HepG2 (cell line): Measurements from ENCODE around the gene LSMEM2. TPM values are rescaled to one million over a fixed set of nuclear protein-coding genes. Genes with fewer than 3 reads are reported as not detected.
A peak's percentile ranks its signal among the peaks of the same experiment; 100 is the strongest.

ENCODE experiments used
- FOXC1 ChIP-seq: sonication (generic); formaldehyde crosslinking; IDR thresholded peaks from 2 replicates; pipeline ENCODE4 v1.8.0; 2022; ENCODE audit warnings: mild to moderate bottlenecking, missing genetic modification reagents, borderline replicate concordance
- HNRNPL ChIP-seq: fragments of 200-400 bp; formaldehyde crosslinking; IDR thresholded peaks from 2 replicates; pipeline ENCODE4 v1.6.1; 2017; ENCODE audit warnings: mild to moderate bottlenecking, low read depth, low read length
- RBM39 ChIP-seq: fragments of 200-400 bp; formaldehyde crosslinking; IDR thresholded peaks from one replicate; pipeline ENCODE4 v1.6.1; 2018; ENCODE audit warnings: antibody characterized with exemption, mild to moderate bottlenecking, low read depth, low read length; ENCODE audit not compliant: poor library complexity, severe bottlenecking
- ZKSCAN8 ChIP-seq: IDR thresholded peaks from 2 replicates; pipeline ENCODE4 v1.6.1; 2016; ENCODE audit warnings: borderline replicate concordance, missing genetic modification reagents, missing compliant biosample characterization
- ZNF136 ChIP-seq: sonication (generic); formaldehyde crosslinking; IDR thresholded peaks from 2 replicates; pipeline ENCODE4 v1.8.1; 2022; ENCODE audit warnings: low read depth, mild to moderate bottlenecking, moderate library complexity, missing genetic modification reagents
- ZNF224 ChIP-seq: sonication (generic); formaldehyde crosslinking; IDR thresholded peaks from 2 replicates; pipeline ENCODE4 v1.5.0; 2020; ENCODE audit warnings: mild to moderate bottlenecking, missing genetic modification reagents
- ZNF660 ChIP-seq: sonication (generic); formaldehyde crosslinking; IDR thresholded peaks from 2 replicates; pipeline ENCODE4 v1.5.1; 2020; ENCODE audit warnings: mild to moderate bottlenecking, low read depth, missing genetic modification reagents, borderline replicate concordance
- ZSCAN9 ChIP-seq: IDR thresholded peaks from 2 replicates; pipeline ENCODE4 v1.6.1; 2016; ENCODE audit warnings: borderline replicate concordance
- polyA plus RNA-seq, 8 experiments: library from polyadenylated mRNA; depleted of rRNA in 3 of 8; stranded (reverse) in 7 of 8; unstranded in 1 of 8; fragments of >200 nt; fragmentation: Illumina TruSeq in 4 of 8; extraction: Trizol in 4 of 8; gene quantifications; 2 replicates each; pipeline versions ENCODE4 v1.2.1 to v1.2.3, GENCODE V29; 2011 to 2016; ENCODE audit warnings: low read depth in 4 of 8, missing spikeins in 1 of 8, mixed read lengths in 1 of 8; ENCODE audit not compliant: insufficient read depth in 1 of 8
- total RNA-seq, 5 experiments: library from RNA; depleted of rRNA; stranded (reverse); fragments of >200 nt; fragmentation: Illumina TruSeq; extraction: Trizol; gene quantifications; 2 replicates each; pipeline ENCODE4 v1.2.3, GENCODE V29; 2016; ENCODE audit warnings: low read depth in 1 of 5
- TF ChIP-seq, protein P1 (sequence below): sonication (generic); formaldehyde crosslinking; IDR thresholded peaks from 2 replicates; pipeline ENCODE4 v1.8.0; 2022; ENCODE audit warnings: mild to moderate bottlenecking, missing genetic modification reagents; ENCODE audit not compliant: insufficient replicate concordance
- TF ChIP-seq, protein P2 (sequence below): sonication (generic); formaldehyde crosslinking; IDR thresholded peaks from 2 replicates; pipeline ENCODE4 v1.5.0; 2020; ENCODE audit warnings: missing genetic modification reagents
- TF ChIP-seq, protein P3 (sequence below): sonication (generic); formaldehyde crosslinking; IDR thresholded peaks from 2 replicates; pipeline ENCODE4 v1.4.0; 2020; ENCODE audit warnings: missing genetic modification reagents
- TF ChIP-seq, protein P4 (sequence below): sonication (generic); formaldehyde crosslinking; IDR thresholded peaks from 2 replicates; pipeline ENCODE4 v1.4.0; 2020; ENCODE audit warnings: missing genetic modification reagents
- TF ChIP-seq, protein P5 (sequence below): sonication (generic); formaldehyde crosslinking; IDR thresholded peaks from 2 replicates; pipeline ENCODE4 v1.8.0; 2022; ENCODE audit warnings: missing genetic modification reagents, low read depth, mild to moderate bottlenecking, borderline replicate concordance

Gene LSMEM2
- total and polyA plus RNA-seq, 2 of the 13 experiments (the other 11 are each of a cell fraction or from before 2014, with no cell fraction given) = 0.07 to 0.41 TPM

DNA sequence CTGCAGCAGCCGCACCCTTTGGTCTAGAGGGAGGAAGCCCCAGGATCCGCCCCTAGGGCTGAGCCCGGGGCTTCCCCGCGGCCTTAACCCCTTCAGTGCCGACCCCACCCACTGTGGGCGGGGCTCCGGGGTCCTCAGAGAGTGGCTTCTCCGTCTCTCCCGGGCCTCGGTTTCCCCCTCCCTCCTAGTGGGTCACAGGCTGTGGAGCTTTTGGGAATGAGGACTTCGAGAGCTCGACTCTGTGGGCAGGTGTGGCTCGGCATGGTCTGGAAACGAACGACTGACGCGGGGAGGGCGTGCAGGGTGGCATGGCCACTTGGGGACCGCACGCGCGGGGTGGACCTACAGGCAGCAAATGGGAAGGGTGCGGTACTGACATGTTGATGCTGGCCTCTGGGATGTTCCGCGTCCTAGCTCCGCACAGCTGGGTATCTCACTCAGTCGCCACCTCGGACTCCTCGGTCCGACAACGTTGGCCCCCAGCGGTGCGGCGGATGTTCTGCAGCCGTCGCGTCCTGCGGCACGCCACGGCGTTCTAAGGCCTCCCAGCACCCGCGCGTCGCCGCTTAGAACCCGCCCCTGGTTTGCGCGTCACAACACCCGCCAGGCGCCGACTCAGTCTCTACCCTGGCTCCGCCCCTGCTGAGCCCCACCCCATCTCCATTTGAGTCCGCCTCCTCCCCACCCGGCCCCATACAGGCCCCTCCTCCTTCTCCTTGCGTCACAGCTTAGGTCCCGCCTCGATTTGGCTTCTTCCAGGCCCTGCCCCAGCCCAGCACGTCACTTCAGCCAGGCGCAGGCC is 20.1 kb downstream of the LSMEM2 start, which contains the start of the genes HYAL3 and NAA80 (continued):
- TF ChIP-seq, protein P1, sequence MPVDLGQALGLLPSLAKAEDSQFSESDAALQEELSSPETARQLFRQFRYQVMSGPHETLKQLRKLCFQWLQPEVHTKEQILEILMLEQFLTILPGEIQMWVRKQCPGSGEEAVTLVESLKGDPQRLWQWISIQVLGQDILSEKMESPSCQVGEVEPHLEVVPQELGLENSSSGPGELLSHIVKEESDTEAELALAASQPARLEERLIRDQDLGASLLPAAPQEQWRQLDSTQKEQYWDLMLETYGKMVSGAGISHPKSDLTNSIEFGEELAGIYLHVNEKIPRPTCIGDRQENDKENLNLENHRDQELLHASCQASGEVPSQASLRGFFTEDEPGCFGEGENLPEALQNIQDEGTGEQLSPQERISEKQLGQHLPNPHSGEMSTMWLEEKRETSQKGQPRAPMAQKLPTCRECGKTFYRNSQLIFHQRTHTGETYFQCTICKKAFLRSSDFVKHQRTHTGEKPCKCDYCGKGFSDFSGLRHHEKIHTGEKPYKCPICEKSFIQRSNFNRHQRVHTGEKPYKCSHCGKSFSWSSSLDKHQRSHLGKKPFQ (CRISPR knock-in tag) = peak; percentile 91
- TF ChIP-seq, protein P2, sequence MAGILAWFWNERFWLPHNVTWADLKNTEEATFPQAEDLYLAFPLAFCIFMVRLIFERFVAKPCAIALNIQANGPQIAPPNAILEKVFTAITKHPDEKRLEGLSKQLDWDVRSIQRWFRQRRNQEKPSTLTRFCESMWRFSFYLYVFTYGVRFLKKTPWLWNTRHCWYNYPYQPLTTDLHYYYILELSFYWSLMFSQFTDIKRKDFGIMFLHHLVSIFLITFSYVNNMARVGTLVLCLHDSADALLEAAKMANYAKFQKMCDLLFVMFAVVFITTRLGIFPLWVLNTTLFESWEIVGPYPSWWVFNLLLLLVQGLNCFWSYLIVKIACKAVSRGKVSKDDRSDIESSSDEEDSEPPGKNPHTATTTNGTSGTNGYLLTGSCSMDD (CRISPR knock-in tag) = no peak
- TF ChIP-seq HNRNPL (peak; percentile 42; the same call in 1 of the 2 replicates), ZSCAN9 (CRISPR knock-in tag) (no peak; the same call in 1 of the 2 replicates), ZNF660 (CRISPR knock-in tag) (no peak), ZNF136 (CRISPR knock-in tag) (no peak), FOXC1 (CRISPR knock-in tag) (peak; percentile 57; the same call in 1 of the 2 replicates), RBM39 (no peak), ZNF224 (CRISPR knock-in tag) (no peak), ZKSCAN8 (CRISPR knock-in tag) (no peak)
- TF ChIP-seq, protein P3, sequence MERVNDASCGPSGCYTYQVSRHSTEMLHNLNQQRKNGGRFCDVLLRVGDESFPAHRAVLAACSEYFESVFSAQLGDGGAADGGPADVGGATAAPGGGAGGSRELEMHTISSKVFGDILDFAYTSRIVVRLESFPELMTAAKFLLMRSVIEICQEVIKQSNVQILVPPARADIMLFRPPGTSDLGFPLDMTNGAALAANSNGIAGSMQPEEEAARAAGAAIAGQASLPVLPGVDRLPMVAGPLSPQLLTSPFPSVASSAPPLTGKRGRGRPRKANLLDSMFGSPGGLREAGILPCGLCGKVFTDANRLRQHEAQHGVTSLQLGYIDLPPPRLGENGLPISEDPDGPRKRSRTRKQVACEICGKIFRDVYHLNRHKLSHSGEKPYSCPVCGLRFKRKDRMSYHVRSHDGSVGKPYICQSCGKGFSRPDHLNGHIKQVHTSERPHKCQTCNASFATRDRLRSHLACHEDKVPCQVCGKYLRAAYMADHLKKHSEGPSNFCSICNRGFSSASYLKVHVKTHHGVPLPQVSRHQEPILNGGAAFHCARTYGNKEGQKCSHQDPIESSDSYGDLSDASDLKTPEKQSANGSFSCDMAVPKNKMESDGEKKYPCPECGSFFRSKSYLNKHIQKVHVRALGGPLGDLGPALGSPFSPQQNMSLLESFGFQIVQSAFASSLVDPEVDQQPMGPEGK (CRISPR knock-in tag) = no peak
- TF ChIP-seq, protein P4, sequence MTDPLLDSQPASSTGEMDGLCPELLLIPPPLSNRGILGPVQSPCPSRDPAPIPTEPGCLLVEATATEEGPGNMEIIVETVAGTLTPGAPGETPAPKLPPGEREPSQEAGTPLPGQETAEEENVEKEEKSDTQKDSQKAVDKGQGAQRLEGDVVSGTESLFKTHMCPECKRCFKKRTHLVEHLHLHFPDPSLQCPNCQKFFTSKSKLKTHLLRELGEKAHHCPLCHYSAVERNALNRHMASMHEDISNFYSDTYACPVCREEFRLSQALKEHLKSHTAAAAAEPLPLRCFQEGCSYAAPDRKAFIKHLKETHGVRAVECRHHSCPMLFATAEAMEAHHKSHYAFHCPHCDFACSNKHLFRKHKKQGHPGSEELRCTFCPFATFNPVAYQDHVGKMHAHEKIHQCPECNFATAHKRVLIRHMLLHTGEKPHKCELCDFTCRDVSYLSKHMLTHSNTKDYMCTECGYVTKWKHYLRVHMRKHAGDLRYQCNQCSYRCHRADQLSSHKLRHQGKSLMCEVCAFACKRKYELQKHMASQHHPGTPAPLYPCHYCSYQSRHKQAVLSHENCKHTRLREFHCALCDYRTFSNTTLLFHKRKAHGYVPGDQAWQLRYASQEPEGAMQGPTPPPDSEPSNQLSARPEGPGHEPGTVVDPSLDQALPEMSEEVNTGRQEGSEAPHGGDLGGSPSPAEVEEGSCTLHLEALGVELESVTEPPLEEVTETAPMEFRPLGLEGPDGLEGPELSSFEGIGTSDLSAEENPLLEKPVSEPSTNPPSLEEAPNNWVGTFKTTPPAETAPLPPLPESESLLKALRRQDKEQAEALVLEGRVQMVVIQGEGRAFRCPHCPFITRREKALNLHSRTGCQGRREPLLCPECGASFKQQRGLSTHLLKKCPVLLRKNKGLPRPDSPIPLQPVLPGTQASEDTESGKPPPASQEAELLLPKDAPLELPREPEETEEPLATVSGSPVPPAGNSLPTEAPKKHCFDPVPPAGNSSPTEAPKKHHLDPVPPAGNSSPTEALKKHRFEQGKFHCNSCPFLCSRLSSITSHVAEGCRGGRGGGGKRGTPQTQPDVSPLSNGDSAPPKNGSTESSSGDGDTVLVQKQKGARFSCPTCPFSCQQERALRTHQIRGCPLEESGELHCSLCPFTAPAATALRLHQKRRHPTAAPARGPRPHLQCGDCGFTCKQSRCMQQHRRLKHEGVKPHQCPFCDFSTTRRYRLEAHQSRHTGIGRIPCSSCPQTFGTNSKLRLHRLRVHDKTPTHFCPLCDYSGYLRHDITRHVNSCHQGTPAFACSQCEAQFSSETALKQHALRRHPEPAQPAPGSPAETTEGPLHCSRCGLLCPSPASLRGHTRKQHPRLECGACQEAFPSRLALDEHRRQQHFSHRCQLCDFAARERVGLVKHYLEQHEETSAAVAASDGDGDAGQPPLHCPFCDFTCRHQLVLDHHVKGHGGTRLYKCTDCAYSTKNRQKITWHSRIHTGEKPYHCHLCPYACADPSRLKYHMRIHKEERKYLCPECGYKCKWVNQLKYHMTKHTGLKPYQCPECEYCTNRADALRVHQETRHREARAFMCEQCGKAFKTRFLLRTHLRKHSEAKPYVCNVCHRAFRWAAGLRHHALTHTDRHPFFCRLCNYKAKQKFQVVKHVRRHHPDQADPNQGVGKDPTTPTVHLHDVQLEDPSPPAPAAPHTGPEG (CRISPR knock-in tag) = peak; percentile 35; the same call in 1 of the 2 replicates
- TF ChIP-seq, protein P5, sequence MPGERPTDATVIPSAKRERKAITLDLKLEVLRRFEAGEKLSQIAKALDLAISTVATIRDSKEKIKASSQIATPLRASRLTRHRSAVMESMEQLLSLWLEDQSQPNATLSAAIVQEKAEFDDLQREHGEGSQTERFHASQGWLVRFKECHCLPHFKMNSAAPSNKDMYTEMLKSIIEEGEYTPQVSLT (CRISPR knock-in tag) = 0 out of 2 replicates have a peak, but pooled peaks have one; percentile 32
